A172 (cell line): ENCODE data around the gene EIF1AD. TPM values are rescaled to one million over a fixed set of nuclear protein-coding genes. Genes with fewer than 3 reads are reported as not detected.
"Not testable (repeated sequence)": the region's sequence is repeated elsewhere in the genome, so short reads cannot be mapped to it uniquely, and the experiment has no call there.

Experiments used
- DNase-seq: peaks from one replicate; pipeline ENCODE4 v3.0.0-alpha.2; 2015; ENCODE audit warnings: low spot score
- total RNA-seq: library from RNA; depleted of rRNA; stranded (reverse); fragments of >200 nt; shearing (Covaris generic); gene quantifications from 2 replicates; pipeline ENCODE4 v1.2.3, GENCODE V29; 2014

EIF1AD gene
- total RNA-seq, 1 experiment from 2014 or later = 54.5 TPM

DNA sequence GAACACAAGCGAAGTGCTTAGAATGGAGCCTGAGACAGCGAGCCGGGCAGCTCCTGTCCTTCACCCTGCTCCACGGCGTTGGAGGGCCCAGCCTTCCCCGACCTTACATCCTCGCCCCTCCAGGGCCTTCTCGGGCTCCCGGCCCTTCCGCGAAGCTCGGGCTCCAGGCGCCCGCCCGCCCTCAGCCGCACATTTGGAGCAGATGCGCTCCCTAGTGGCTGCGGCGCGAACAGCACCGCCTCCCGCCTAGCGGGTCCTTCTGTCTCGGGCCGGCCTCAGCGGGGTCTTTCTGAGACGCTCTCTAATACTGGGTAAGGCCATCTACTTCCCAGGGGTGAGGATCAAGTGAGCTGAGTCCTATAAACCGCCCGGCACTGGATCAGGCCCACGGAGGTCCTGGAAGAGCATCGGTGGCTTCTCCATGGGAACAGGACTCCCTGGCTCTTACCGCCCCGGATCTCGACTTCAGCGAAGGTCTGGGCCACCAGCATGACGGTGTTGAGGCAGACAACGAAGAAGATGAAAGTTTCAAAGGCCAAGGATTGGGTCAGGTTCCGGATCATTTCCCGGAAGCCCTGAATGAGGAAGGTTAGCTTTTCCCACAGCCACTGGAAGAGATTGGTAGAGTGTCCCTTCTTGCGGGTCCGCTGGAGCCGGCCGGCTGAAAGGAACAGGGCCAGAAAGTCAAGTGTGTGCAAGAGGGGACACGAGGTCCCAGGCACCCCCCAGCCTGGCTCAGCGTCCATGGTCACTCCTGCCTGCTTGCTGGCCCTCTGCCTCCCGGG is 20.6 kb upstream of the EIF1AD start:
- no peak for DNase-seq

GRCh38 chr11:66020618-66021357 is 18.8 kb upstream of the EIF1AD start:
- DNase-seq = peak; percentile 93

DNA sequence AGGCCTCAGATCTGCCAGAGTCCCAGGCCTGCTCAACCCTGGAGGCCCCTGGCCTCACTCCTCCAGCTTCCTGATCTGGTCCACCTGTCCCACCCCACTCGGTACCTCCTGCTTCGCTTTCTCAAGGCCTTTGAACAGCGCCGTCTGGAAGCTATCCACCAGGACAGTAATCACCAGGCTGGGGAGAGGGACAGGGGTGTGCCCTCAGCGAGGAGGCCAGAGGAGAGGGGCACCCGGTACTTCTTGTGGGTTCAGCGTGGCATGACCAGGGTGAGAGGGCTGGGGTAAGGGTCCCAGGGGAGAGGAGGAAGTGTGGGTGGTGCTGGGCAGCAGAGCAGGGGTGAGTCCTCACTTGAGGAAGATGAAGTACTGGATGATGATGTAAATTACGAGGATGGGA is 18.3 kb upstream of the EIF1AD start:
- no peak for DNase-seq

DNA sequence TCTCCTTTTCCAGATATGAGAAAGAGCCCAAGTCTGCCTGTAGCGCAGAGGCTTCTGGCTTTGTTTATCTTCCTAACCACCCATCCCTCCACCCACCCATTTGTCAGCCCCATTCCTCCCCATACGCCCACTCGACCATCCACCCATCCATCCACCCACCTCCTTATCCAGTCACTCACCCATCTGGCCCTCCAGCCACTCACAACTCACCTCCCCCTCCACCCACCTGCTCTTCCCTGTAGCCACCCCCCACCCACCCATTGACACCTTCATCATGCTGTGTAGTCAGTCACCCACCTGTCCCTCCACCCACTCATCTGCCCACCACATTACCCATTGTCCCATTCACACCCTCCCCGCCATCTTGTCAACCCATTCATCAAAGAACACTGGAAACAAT is 15.4 kb upstream of the EIF1AD start:
- no peak for DNase-seq

DNA sequence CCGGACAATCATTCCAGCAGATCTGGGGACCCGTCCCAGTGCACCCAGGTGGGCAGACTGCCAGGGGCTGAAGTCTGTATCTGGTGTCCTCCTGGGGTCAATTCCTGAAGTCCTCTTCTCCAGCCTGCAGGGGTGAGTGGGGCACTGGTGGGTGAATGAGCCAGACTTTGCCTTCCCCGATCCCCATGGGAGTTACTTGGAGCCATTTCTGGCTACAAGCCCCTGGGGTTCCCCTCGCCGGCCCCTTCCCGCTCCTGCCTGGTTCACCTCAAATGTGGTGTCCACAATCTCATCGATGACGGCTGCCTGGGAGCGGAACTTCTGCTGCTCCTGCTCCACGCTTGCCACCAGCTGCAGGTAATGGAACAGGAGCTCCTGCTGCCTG is 14.8 kb upstream of the EIF1AD start:
- no peak for DNase-seq

GRCh38 chr11:66015936-66016792 is 14.2 kb upstream of the EIF1AD start:
- no peak for DNase-seq

GRCh38 chr11:66015454-66015881 is 13.5 kb upstream of the EIF1AD start:
- DNase-seq = peak; percentile 96

DNA sequence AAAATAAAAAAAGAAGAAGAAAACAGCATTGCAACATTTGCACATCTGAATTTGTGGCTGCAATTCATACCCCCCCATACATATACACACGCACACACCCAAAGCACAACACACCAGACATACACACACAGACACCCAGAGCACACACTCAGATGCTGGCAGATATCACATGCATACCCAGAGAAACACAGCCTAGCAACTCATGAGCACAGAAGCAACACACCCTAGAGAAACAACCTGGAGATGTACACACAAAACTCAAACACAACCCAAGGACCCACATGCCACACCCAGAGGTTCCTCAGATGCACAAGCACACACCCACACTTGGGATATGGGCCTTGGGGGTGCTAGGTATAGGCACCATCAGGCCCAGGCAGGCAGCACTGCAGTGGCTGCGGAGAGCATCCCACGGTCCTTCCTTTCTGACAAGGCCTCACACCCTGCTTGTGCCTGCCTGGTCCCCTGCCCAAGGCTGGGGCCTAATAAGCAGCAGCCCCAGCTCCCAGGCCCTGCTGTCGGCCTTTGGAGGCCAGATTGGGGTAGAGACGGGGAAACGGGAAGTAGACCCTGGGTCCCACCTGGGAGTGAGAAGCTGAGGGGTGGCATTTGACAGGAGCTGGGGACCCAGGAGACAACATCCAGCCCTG is 13.0 kb upstream of the EIF1AD start:
- no peak for DNase-seq

DNA sequence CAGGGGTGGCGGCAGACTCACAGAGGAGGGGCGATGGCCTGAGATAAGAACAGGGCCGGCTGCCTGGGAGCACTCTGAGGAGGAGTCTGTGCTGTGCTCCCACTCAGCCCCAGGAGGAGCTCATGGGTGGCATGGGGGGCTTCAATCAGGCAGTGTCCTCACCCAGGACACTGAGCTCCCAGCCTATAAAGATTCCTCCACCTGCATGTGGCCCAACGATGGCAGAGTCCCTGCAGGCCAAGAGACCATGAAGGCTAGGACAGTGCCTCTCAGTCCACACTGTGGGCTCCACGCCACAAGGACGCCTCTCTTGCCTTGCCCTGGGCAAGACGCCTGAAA is 11.8 kb upstream of the EIF1AD start:
- DNase-seq = no peak

GRCh38 chr11:66012946-66013761 is 11.2 kb upstream of the EIF1AD start:
- DNase-seq = peak; percentile 72

- DNase-seq = no peak
These were observed 10.5 kb upstream of the EIF1AD start for GRCh38 chr11:66012371-66012945.

GRCh38 chr11:66011785-66012303 is 9.9 kb upstream of the EIF1AD start, which contains the start of gene CST6:
TSS of gene CST6 (plus strand) at chr11:66012008. CDS start at chr11:66012045, 37 bp downstream.
- no peak for DNase-seq

- peak; percentile 75 for DNase-seq
These were observed 9.4 kb upstream of the EIF1AD start for GRCh38 chr11:66011239-66011784.

DNA sequence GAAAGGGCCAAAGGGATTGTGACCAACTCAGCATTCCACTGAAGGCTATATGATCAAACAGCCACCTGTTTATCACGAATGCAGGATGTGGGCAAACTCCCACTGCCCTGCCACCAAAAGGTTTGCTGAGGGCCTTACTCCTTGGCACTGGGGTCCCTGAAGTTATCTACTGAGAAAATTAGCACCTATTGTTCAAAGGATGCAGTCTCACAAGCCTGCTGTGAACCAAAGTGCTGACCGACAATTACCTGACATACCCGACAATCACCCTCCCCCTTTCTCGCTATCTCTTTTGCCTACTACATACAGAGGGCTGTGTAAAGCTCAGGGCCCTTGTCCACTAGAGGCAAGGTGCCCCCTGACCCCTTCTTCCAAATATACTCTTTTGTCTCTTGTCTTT is 8.1 kb upstream of the EIF1AD start:
- not testable (repeated sequence) for DNase-seq

GRCh38 chr11:66008468-66009101 is 6.6 kb upstream of the EIF1AD start:
- peak; percentile 83 for DNase-seq

DNA sequence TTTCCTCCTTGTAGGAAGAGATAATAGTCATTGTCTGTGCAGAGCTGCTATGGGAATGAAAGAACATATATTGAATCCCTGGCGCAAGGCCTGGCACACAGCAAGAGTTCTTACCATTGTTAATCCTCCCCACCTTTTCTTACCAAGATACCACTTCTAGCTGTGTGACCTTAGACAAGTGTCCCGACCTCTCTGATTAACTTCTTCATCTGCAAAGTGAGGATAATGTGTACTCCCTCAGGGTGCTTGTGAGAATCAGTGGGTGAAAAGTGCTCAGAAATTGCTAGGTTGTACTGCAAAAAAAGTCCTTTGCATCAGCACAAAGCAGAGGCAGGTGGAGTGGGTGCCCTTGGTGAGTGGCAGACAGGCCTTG is 6.1 kb upstream of the EIF1AD start:
- DNase-seq = no peak

DNA sequence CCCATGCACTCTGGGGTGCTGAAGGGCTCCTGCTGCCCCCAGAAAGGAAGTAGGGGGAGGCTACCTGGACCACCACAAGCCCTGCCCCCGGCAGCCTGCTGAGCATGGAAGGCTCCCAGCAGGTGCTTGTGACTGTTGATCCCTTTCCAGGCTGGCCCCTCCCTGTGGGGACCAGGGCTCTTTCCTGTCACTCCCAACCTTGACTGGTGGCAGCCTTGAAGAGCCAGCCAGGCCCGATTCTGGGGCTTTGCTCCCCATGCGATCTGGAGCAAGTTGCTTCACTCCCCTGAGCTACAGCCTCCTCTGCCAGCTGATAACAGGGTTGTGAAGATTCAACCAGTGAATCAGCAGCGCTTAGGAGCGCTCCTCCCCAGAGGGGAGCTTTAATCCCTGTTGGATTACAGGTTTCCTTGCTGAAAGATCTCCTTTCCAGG is 5.3 kb upstream of the EIF1AD start:
- peak; percentile 39 for DNase-seq

DNA sequence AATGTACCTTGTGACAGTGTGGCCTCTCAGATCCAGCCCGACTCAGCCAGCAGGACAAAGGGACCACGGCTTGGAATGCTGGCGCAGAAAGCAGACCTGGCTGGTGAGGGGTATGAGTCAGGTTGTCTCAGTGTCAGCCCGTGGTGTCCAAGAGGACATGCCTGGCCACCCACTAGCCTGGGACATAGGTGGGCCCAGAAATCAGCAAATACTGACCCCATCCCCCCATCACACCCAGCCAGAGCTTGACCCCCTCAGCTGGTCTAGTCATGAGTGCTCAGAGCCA is 4.9 kb upstream of the EIF1AD start:
- DNase-seq = no peak

DNA sequence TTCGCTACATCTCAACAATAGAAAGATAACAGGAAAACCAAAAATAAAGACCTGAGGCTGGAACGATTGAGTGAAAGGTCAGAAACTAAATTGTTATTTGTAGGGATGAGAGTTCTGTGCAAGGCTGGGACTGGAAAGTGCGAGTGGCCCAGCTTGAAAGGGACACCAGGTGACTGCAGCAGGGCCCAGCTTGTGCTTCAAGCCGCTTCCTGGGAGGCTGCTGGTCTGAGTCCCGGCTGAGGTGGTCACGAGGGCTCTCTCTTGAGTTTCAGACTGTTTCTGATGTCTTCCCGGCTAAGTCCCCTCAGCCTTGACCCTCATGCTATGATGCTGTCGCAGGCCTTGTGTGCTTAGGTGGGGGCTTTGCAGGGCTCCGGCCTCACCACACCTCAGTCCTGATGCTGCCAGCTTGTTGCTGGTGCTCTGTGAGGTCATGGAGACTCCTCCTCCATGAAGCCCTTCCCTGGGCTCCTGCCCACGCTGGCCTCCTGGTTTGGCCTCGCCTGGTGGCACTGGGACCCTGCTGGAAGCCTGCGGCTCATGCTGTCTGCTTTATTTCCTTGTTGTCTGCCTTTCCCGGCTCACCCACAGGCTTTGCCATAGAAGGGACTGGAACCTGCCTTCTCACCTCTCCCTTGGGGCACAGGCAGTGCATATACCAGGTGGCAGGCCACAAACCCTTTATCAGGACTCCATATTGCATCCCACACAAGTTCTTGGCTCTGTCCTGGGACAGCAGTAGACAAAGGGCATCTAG is 4.4 kb upstream of the EIF1AD start:
- no peak for DNase-seq
